22Rv1 (cell line): ENCODE measurements around the gene APOC4.

Experiments
- ZFX ChIP-seq: fragments of 450-650 bp; IDR thresholded peaks from 2 replicates; pipeline ENCODE4 v1.6.1; 2017; ENCODE audit warnings: antibody characterized with exemption, borderline replicate concordance
- TF ChIP-seq, protein P1 (sequence below): fragments of 450-650 bp; IDR thresholded peaks from 2 replicates; pipeline ENCODE4 v1.5.1; 2017; ENCODE audit warnings: mild to moderate bottlenecking

DNA sequence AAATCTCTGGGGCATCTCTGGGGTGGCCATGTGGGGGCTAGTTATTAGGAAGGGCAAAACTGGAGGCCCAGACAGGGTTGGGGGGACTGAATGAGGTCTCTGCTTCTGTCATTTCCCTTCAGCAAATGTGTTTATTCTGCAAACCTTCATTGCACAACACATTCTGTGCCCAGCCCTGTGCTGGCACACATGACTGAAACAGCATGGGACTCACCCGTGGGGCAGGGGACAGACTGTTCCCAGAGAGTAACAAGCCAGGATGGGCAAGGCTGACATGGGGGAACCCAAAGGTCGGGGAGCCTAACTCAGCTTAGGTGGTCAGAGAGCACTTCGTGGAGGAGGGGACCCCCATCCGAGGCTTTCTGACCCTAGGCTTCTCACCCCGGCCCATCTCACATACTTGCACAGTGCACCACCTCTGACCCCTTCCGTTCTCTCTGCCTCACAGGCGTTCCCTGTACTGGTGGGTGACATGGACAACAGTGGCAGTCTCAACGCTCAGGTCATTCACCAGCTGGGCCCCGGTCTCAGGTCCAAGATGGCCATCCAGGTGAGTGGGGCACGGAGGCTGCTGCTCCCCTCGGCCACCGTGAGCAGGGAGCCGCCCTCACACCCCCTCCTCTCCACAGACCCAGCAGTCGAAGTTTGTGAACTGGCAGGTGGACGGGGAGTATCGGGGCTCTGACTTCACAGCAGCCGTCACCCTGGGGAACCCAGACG is 48.5 kb upstream of the APOC4 start:
- TF ChIP-seq, protein P1, sequence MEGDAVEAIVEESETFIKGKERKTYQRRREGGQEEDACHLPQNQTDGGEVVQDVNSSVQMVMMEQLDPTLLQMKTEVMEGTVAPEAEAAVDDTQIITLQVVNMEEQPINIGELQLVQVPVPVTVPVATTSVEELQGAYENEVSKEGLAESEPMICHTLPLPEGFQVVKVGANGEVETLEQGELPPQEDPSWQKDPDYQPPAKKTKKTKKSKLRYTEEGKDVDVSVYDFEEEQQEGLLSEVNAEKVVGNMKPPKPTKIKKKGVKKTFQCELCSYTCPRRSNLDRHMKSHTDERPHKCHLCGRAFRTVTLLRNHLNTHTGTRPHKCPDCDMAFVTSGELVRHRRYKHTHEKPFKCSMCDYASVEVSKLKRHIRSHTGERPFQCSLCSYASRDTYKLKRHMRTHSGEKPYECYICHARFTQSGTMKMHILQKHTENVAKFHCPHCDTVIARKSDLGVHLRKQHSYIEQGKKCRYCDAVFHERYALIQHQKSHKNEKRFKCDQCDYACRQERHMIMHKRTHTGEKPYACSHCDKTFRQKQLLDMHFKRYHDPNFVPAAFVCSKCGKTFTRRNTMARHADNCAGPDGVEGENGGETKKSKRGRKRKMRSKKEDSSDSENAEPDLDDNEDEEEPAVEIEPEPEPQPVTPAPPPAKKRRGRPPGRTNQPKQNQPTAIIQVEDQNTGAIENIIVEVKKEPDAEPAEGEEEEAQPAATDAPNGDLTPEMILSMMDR: no peak
- TF ChIP-seq ZFX: no peak
